Measurements from ENCODE around the gene DNAJA3. TPM values are rescaled to one million over a fixed set of nuclear protein-coding genes. Genes with fewer than 3 reads are reported as not detected.
A peak's percentile ranks its signal among the peaks of the same experiment; 100 is the strongest.

DNAJA3 gene
- total RNA-seq: 10 to 100 TPM; 51.4 to 76.7 (median 72.5) TPM
- polyA plus RNA-seq: 10 to 100 TPM; 29.0 to 52.1 TPM
- long read RNA-seq, donor 1, transcript DNAJA3-201 (12 exons, 2,763 nt): minor isoform, 45 of 201 reads
- long read RNA-seq, donor 1, transcript DNAJA3-202 (11 exons, 2,591 nt): major isoform, 128 of 201 reads
- long read RNA-seq, donor 1, partial matches to known transcripts: 19 of 201 reads
- long read RNA-seq, donor 1, other reads (novel, unspliced or antisense): 7 of 201 reads
- long read RNA-seq, donor 2, transcript DNAJA3-202 (11 exons, 2,591 nt): major isoform, 130 of 215 reads
- long read RNA-seq, donor 2, transcript DNAJA3-201 (12 exons, 2,763 nt): minor isoform, 59 of 215 reads
- long read RNA-seq, donor 2, partial matches to known transcripts: 22 of 215 reads
- long read RNA-seq, donor 2, other reads (novel, unspliced or antisense): 3 of 215 reads
- long read RNA-seq, donor 3, transcript DNAJA3-201 (12 exons, 2,763 nt): minor isoform, 104 of 515 reads
- long read RNA-seq, donor 3, transcript DNAJA3-202 (11 exons, 2,591 nt): major isoform, 356 of 515 reads
- long read RNA-seq, donor 3, partial matches to known transcripts: 36 of 515 reads
- long read RNA-seq, donor 3, other reads (novel, unspliced or antisense): 18 of 515 reads

GRCh38 chr16:4425378-4426020 lies at the start of gene DNAJA3:
DNAJA3 (plus strand) TSS chr16:4425868; CDS start chr16:4425882, 14 bp downstream.
- Histone ChIP-seq H3K36me3 (peaks cover 0 to 23% (median 0%) of the 10 kb centered on the region in 9 donors), H3K27ac (peak within 1 kb of the TSS; percentile 90 to 99 (median 96)), H3K27me3 (no peaks in the 10 kb centered on the region), H3K4me1 (peaks cover 0 to 36% (median 21%) of the 10 kb centered on the region in 9 donors), H3K4me3 (peak within 1 kb of the TSS; percentile 69 to 97 (median 83)), H3K9me3 (no peaks in the 10 kb centered on the region)
- TF ChIP-seq, protein P1, sequence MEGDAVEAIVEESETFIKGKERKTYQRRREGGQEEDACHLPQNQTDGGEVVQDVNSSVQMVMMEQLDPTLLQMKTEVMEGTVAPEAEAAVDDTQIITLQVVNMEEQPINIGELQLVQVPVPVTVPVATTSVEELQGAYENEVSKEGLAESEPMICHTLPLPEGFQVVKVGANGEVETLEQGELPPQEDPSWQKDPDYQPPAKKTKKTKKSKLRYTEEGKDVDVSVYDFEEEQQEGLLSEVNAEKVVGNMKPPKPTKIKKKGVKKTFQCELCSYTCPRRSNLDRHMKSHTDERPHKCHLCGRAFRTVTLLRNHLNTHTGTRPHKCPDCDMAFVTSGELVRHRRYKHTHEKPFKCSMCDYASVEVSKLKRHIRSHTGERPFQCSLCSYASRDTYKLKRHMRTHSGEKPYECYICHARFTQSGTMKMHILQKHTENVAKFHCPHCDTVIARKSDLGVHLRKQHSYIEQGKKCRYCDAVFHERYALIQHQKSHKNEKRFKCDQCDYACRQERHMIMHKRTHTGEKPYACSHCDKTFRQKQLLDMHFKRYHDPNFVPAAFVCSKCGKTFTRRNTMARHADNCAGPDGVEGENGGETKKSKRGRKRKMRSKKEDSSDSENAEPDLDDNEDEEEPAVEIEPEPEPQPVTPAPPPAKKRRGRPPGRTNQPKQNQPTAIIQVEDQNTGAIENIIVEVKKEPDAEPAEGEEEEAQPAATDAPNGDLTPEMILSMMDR (IDR thresholded peaks at IDR 0.05): peak in 1 of 9 donors; percentile 6
- intact Hi-C loops (cut with DNase I): loop anchor here in 1 of 10 donors (5.0 kb wide), 1 partner anchor 52 kb away; the partner anchor contains the start of gene HMOX2
- WGBS, 2 donors: 0% methylated on average over 65 to 68 of the region's 68 CpGs
- ATAC-seq: peak; percentile 97 to 99 (median 98)
- DNase-seq: peak; percentile 90 to 93

DNA sequence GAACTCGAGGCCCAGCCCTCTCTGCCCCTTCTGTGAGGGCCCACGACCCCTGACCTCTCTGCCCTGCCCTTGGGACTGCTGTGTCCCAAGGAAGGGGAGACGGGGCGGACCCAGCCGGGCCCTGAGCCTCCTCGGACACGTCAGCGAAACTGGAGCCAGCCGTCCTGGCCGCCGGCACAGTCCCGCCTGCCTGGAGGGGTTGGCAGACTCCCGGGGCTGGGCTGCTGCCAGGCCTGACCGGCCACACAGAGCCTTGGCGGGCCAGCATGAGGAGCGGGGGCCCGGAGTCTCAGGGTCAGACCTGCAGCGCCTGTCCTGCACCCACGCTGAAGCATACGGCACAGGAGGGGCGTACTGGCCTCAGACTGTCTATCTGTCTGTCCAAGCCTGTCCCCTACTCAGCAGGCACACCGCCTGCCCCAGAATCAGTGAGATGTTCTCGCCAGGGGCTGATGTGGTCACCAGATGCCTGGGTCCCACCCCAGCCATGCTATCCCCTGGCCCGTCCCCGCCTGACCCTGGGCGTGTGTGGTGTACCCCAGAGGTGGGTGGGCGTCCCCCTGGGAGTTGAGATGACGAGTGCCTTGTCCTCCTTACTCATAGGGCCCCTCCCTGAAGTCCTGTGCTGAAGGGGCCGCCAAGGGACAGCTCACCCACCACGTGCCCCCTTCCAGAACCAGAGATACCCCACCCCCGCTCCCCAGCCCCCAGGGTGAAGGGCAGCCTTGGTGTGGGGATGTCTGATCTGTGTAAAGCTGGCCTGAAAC lies 49.4 kb upstream of the DNAJA3 start:
- H3K4me3 ChIP-seq: peak overlapping the region in 7 of 10 donors; percentile 3 to 69 (median 27)
- intact Hi-C loops (cut with DNase I): no loop called here

DNA sequence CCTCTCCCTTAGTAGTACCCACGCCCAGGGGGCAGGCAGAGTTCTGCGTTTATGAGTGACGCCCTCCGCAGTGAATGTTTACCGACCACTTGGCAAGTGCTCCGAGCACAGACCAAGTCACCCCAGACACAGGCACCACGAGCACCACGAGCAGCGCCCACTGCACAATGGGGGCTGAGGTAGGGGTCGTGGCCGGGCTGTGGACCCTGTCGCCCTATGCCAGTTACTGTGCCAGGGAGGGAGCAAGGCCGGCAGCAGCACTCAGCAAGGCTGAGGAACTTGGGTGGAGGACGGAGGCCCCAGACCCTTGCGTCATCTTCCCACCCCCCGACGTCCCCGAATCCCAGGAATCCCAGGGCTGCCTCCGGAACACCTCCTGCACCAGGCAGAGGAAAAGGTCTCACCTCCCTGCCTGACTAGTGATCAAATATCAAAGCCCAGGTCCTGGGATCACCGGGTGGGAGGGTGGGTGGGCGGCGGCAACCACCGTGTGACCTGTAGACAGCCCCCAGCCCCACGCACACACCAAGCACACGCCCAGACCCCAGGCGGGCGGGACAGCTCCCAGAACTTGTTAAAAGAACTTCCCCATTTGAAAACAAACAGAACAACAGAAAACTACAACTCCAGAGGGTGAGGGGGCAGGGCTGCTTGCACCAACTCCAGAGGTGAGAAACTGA lies 48.6 kb upstream of the DNAJA3 start:
- H3K27ac ChIP-seq: peak overlapping the region in 8 of 10 donors; percentile 11 to 88 (median 82)
- intact Hi-C loops (cut with DNase I): no loop called here
- peak overlapping the region in 1 of 10 donors; percentile 69 for H3K4me3 ChIP-seq

More for the DNA sequence above, 49.4 kb upstream of the DNAJA3 start:
- no peaks in the 10 kb centered on the region for H3K9me3 ChIP-seq
- peak; percentile 86 to 94 for DNase-seq
- peak; percentile 65 to 84 (median 77) for ATAC-seq
- peaks cover 37 to 87% (median 69%) of the 10 kb centered on the region in 9 donors for H3K4me1 ChIP-seq
- H3K27ac ChIP-seq: peak overlapping the region; percentile 11 to 88 (median 82)
- H3K36me3 ChIP-seq: peaks cover 0 to 29% (median 0%) of the 10 kb centered on the region in 9 donors
- WGBS, 2 donors: 44 to 45% methylated on average over 31 of the region's 31 CpGs
- TF ChIP-seq, protein P1 (IDR thresholded peaks at IDR 0.05): no peak
- no peaks in the 10 kb centered on the region for H3K27me3 ChIP-seq

More for the DNA sequence above, 48.6 kb upstream of the DNAJA3 start:
- Histone ChIP-seq H3K9me3 (no peaks in the 10 kb centered on the region), H3K4me1 (peaks cover 37 to 84% (median 66%) of the 10 kb centered on the region in 9 donors), H3K36me3 (peaks cover 0 to 36% (median under 1%) of the 10 kb centered on the region in 9 donors), H3K27me3 (no peaks in the 10 kb centered on the region)
- WGBS, 2 donors: 74 to 77% methylated on average over 27 of the region's 27 CpGs
- TF ChIP-seq, protein P1 (IDR thresholded peaks at IDR 0.05): no peak
- DNase-seq (peak in 1 of 2 donors; percentile 16), ATAC-seq (no peak)

All from heart right ventricle (tissue), 16 donors.